Measurements from ENCODE around the gene TRIM14.

- TF ChIP-seq CTCF (IDR thresholded peaks at IDR 0.05): no peak
- no peak for TF ChIP-seq POLR2A (IDR thresholded peaks at IDR 0.05)
- TF ChIP-seq EP300 (IDR thresholded peaks at IDR 0.05): no peak
Observed at GRCh38 chr9:98104445-98104881, 14.6 kb downstream of the TRIM14 start.

Data from ovary (tissue), 3 donors.